ENCODE results near the gene DSE.

The DSE gene

DNA sequence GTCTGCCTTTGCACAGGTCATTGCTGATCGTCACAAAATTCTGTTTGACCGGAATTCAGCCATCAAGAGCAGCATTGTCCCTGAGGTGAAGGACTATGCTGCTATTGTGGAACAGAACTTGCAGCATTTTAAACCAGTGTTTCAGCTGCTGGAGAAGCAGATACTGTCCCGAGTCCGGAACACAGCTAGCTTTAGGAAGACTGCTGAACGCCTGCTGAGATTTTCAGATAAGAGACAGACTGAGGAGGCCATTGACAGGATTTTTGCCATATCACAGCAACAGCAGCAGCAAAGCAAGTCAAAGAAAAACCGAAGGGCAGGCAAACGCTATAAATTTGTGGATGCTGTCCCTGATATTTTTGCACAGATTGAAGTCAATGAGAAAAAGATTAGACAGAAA is 65.8 kb downstream of the DSE start:
- H3K27me3 Mint-ChIP-seq = peaks cover 3% of the 10 kb centered on the region
- no peak overlapping the region for H3K4me3 Mint-ChIP-seq
- no peak overlapping the region for H3K27ac Mint-ChIP-seq
- no peaks in the 10 kb centered on the region for H3K9me3 Mint-ChIP-seq
- no peaks in the 10 kb centered on the region for H3K4me1 Mint-ChIP-seq
- H3K36me3 Mint-ChIP-seq = no peaks in the 10 kb centered on the region

DNA sequence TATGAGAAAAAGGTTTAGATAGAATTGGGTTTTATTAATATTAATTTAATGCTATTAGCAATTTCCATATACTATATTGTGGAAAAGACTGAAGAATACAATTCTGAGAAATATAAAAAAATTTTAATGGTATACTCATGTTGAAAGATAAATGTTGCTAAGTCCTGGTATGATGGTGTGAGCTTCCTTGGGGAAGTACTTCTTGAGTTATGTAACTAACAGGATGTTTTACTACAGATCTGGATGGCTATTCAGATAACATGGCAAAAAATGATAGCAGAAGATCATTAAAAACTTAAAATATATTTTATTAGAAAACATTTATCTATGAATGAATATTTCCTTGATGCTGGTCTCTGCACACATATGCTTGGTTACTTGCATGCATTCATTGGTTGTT is 66.9 kb downstream of the DSE start:
- peaks cover 5% of the 10 kb centered on the region for H3K27me3 Mint-ChIP-seq
- H3K36me3 Mint-ChIP-seq = no peaks in the 10 kb centered on the region
- H3K4me3 Mint-ChIP-seq = no peak overlapping the region
- H3K9me3 Mint-ChIP-seq = no peaks in the 10 kb centered on the region
- H3K4me1 Mint-ChIP-seq = no peaks in the 10 kb centered on the region
- H3K27ac Mint-ChIP-seq = no peak overlapping the region

DNA sequence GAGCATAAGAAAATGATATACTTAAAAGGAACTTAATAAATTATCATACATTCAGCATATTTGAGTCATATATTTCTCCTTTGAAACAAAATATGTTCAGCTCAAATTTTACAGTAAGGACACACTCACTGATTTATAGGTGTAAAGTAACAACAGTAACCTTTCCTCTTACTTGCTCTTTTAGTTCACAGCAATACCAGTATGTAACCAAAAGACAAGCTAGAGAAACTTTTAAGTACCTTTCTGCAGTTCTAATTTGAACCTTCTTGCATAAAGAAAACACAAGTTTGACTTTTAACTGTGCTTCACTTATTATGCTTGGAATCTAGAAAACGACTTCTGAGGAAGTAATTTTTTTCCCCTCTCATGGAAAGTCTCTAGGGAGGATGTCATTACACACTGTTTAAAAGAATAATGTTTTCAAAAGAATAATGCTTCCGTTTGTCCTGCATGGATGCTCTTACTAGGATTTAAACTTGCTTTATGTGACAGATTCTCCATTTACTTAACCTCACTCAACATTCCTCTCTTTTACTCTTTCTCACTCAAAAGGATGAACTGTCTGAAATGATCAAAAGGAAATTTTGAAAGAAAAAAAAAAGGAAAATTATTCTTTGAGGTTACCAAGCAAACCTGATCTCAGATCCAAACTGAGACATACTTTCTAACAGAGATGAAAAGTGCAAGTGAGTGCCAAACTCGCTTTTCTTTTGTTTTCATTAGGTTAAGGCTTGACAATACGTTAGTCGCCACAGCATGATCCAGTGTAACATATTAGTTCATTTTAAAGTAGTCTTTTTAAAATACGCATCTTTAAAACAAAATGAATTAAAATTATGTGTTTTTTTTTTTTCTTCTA is 68.1 kb downstream of the DSE start:
- no peaks in the 10 kb centered on the region for H3K36me3 Mint-ChIP-seq
- no peaks in the 10 kb centered on the region for H3K4me1 Mint-ChIP-seq
- H3K4me3 Mint-ChIP-seq = no peak overlapping the region
- no peak overlapping the region for H3K27ac Mint-ChIP-seq
- peaks cover 5% of the 10 kb centered on the region for H3K27me3 Mint-ChIP-seq
- no peaks in the 10 kb centered on the region for H3K9me3 Mint-ChIP-seq

DNA sequence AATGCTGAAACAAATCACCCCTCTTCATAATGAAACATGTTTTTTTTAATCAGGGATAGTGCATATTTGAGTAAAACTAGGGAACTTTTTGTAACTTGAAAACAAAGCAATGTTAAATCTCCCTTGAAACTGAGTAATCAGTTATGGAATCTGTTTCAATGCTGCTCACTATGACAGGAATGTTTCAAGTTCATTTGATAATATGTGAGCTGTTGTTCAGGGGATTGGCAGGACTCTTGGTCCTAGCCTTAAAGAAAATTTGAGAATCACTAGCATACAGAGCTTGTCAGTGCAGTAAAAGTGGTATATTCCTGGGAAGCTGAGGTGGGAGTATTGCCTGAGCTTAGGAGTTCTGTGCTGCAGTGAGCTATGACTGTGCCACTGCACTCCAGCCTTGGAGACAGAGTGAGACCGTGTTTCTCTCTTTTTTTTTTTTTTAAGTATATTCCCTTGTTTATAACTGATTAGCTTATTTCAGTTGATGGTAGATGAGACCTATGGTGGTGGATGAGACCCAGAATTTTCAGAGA is 68.8 kb downstream of the DSE start:
- Mint-ChIP-seq H3K4me1 (no peaks in the 10 kb centered on the region), H3K27ac (no peak overlapping the region), H3K27me3 (peaks cover 5% of the 10 kb centered on the region), H3K4me3 (no peak overlapping the region), H3K9me3 (no peaks in the 10 kb centered on the region), H3K36me3 (no peaks in the 10 kb centered on the region)

DNA sequence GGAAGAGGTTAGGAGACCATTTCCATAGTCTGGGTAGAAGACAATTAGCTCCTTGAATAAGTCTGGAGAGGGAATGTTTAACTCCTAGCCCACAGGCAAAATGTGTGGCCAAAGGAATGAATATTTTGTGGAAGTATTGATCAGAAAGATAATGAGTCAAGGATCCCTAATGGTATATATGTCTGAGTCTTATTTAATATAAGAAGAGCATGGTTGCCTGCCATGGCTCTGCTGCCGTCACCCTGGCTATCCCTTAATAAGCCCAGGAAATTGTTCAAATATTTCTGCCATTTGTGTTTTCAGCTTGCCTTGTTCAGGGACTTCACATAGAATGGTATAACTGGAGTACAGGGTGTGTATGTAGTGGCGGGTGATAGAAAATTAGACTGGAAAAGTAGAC is 72.4 kb downstream of the DSE start:
- no peak overlapping the region for H3K4me3 Mint-ChIP-seq
- H3K27ac Mint-ChIP-seq = no peak overlapping the region
- H3K27me3 Mint-ChIP-seq = peaks cover 9% of the 10 kb centered on the region
- H3K36me3 Mint-ChIP-seq = no peaks in the 10 kb centered on the region
- no peaks in the 10 kb centered on the region for H3K4me1 Mint-ChIP-seq
- H3K9me3 Mint-ChIP-seq = no peaks in the 10 kb centered on the region

DNA sequence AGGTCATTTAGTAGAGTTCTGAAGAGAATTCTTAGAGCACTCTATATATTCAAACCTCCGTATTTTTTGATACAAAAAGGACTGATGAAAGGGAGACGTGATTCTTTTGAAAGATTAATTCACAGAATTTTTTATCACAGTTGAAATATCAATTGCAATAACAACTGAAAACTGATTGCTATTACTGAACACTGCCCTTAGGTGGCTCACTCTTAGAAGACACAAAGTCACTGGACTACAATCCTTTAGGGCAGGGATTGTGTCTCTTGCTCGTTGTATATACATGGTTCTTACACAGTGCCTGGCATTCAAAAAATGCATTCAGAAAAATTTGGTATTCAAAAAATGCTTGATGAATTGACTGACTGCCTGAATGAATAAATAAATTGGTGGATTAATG is 73.3 kb downstream of the DSE start:
- Mint-ChIP-seq H3K27ac (no peak overlapping the region), H3K9me3 (no peaks in the 10 kb centered on the region), H3K4me3 (no peak overlapping the region), H3K4me1 (no peaks in the 10 kb centered on the region), H3K36me3 (no peaks in the 10 kb centered on the region), H3K27me3 (peaks cover 10% of the 10 kb centered on the region)

DNA sequence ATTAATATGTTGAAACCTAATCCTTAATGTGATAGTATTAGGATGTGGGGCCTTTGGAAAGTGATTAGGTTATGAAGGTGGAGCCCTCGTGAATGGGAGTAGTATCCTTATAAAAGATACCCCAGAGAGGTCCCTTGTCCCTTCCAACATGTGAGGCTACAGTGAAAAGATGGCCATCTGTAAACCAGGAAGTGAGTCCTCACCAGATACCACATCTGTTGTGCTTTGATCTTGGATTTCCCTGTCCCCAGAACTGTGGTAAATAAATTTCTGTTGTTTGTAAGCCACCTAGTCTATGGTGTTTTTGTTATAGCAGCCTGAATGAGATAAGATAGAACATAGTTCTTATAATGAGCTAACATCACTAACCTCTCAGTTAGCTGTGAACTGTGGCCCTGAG is 73.8 kb downstream of the DSE start:
- Mint-ChIP-seq H3K36me3 (no peaks in the 10 kb centered on the region), H3K27me3 (peaks cover 10% of the 10 kb centered on the region), H3K27ac (no peak overlapping the region), H3K4me3 (no peak overlapping the region), H3K9me3 (no peaks in the 10 kb centered on the region), H3K4me1 (no peaks in the 10 kb centered on the region)

DNA sequence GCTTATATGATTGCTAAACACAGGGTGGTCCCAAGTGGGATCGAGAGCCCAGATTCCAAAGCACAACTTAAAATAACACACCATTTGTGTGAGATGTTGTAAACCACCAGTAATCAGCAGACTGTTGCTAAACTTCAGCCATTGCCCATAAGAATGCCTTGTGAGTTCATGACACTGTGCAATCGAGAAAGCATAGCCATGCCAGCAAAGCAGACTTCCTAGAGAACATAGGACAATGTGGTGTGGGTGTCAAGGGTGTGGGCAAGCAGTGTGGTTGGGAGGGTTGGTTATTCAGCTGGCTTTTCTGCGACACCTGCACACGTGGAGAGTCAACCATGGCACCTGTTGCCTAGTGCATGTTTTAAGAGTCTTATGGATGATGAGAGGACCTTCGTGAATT is 74.4 kb downstream of the DSE start:
- H3K36me3 Mint-ChIP-seq = no peaks in the 10 kb centered on the region
- H3K27me3 Mint-ChIP-seq = peaks cover 11% of the 10 kb centered on the region
- no peaks in the 10 kb centered on the region for H3K9me3 Mint-ChIP-seq
- no peak overlapping the region for H3K27ac Mint-ChIP-seq
- H3K4me3 Mint-ChIP-seq = no peak overlapping the region
- H3K4me1 Mint-ChIP-seq = no peaks in the 10 kb centered on the region

DNA sequence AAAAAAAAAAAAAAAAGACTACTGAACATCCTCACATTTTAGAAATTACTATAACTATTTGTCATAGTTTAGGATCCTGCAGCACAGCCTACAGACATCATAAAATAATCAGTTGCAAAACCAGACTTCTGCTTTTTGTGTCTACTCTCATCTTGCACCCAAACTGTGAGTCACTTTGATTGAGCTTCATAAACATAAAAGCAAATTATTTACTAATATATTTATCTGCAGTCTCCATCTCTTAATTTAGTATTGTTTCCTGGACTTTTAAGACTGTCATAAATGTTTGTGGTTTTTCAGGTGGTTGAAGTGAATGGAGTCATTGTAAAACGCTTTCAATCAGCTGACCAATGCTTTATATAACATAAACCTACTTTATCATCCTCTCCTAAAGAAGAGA is 75.7 kb downstream of the DSE start:
- Mint-ChIP-seq H3K27ac (no peak overlapping the region), H3K4me1 (no peaks in the 10 kb centered on the region), H3K9me3 (no peaks in the 10 kb centered on the region), H3K36me3 (no peaks in the 10 kb centered on the region), H3K4me3 (no peak overlapping the region), H3K27me3 (peaks cover 13% of the 10 kb centered on the region)

DNA sequence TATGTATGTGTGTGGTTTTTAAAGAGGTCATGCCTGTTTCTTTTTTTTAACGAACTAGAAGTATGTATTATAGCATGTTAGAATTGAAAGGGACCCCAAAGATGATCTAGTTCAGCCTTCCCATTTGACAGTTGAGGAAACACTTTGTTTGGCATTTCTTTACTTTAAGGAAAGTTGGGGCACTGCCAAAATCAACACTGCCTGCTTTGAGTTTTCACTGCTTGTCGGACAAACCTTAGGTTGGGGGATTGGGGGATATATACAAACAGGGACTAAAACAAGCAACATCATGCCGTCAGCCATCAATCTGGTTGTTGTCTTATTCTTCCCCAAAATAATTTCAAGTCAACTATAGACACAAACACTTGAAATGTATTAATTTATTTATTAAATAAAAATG is 76.3 kb downstream of the DSE start:
- no peak overlapping the region for H3K27ac Mint-ChIP-seq
- H3K27me3 Mint-ChIP-seq = peaks cover 11% of the 10 kb centered on the region

DNA sequence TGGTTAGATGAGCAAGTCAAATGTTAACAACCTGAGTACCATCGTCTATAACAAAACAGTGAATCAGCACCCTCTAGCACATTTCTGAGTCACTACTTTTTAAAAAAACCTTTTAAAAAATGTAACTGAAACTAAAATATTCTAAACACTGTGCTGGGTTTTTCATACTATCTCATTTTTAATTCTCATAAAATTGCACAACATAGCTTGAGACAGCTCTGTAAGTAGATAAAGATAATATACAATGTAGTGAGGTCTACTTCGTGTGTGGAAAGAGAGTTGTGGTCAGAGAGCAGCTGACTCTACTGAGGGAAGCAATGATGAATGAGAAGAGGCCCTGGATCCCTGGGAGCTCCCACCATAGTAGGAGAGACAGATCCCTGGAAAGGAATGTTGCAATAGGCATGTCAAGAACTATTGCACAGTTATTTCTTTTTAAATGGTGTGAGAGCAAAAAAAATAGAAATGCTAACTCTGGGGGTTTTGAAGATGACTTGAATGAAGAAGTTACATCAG is 76.8 kb downstream of the DSE start:
- Mint-ChIP-seq H3K9me3 (no peaks in the 10 kb centered on the region), H3K36me3 (no peaks in the 10 kb centered on the region), H3K27me3 (peaks cover 11% of the 10 kb centered on the region), H3K27ac (no peak overlapping the region), H3K4me1 (no peaks in the 10 kb centered on the region), H3K4me3 (no peak overlapping the region)

More for the DNA sequence above, 76.3 kb downstream of the DSE start:
- Mint-ChIP-seq H3K36me3 (no peaks in the 10 kb centered on the region), H3K4me3 (no peak overlapping the region), H3K9me3 (no peaks in the 10 kb centered on the region), H3K4me1 (no peaks in the 10 kb centered on the region)

DNA sequence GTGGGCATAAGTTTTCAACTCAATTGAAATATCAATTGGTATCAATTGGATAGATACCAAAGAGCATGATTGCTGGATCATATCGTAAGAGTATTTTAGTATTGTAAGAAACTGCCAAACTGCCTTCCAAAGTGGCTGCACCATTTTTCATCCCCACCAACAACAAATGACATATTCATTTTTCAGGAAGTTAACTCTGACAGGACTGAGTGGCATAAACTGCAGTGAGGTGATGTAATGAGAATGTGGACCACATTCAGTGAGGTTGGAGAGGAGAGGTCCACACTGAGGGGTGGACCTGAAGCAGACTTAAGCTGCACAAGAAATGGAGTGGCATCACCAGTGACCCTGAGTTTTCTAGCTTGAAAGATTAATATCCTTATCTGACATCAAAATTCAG is 78.8 kb downstream of the DSE start:
- no peaks in the 10 kb centered on the region for H3K36me3 Mint-ChIP-seq
- no peaks in the 10 kb centered on the region for H3K9me3 Mint-ChIP-seq
- H3K27ac Mint-ChIP-seq = no peak overlapping the region

DNA sequence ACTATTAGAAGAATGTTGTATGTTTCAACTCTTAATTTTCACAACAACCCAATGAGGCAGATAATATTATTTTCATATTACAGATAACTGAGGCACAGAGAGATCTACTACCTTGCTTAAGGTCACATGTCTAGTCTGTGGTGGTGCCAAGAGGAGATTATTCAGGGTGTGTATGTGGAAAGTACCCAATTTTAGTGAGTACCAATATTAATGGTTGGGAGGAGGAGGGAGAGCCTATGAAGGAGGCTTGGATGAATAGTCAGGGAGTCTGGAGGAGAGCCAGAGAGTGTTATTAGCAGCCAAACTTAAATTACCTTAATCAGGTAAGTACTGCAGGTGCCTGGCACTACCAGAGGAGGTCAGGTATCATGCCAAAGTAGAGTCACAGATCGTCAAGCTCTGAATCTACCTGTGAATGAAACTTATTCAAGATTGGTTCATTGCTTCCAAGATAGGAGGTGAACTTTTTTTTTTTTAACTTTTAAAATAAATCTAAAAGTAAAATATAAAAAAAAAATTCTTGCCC is 79.5 kb downstream of the DSE start:
- H3K4me1 Mint-ChIP-seq = no peaks in the 10 kb centered on the region
- no peaks in the 10 kb centered on the region for H3K9me3 Mint-ChIP-seq
- H3K4me3 Mint-ChIP-seq = no peak overlapping the region
- no peak overlapping the region for H3K27ac Mint-ChIP-seq
- no peaks in the 10 kb centered on the region for H3K36me3 Mint-ChIP-seq
- H3K27me3 Mint-ChIP-seq = peaks cover 10% of the 10 kb centered on the region

More for the DNA sequence above, 78.8 kb downstream of the DSE start:
- Mint-ChIP-seq H3K4me1 (no peaks in the 10 kb centered on the region), H3K4me3 (no peak overlapping the region), H3K27me3 (peaks cover 11% of the 10 kb centered on the region)

DNA sequence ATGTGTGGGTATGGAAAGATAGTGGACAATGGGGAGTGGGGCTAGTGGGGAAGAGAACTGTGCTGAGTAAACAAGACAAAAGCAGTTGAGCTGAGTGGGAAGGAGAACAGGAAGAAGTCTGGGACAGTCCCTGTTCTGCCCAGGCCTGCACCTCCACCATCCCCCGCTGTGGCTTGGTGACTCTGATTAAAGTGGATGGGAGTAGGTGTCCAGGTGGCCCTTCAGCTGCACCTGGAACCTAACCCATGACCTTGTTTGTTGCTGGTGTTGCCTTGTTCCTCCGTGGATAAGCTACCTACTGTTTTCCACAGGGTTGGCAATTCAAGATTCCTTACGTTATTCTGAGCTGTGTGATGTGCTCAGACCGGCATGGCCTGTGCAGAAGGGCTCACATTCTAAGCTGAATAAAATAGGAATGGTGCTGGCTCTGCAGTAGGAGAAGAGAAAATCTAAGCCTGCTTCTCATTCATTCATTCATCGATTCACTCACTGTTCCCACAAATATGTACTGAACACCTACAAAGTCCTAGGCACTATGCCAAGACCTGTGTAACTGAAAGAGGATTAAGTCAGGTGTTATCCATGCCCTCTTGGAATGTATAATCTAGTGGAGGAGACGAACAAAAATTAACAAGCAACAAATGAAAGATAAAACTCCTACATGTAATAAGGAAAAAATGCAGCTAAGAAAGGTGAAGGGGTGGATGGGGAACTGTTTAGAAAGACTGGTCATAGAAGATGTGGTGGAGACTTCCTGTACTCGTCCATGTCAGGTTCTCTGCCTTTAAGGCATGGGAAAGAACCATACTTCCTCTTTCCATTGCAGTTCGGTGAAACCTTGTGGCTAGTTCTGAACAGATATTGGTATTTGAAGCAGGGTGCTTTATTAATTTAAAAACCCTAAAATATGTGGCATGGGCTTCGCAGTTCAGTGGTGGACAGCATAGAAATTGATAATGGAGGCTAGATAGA is 80.3 kb downstream of the DSE start:
- Mint-ChIP-seq H3K9me3 (no peaks in the 10 kb centered on the region), H3K4me1 (no peaks in the 10 kb centered on the region), H3K27me3 (peaks cover 10% of the 10 kb centered on the region), H3K27ac (no peak overlapping the region), H3K36me3 (no peaks in the 10 kb centered on the region), H3K4me3 (no peak overlapping the region)

DNA sequence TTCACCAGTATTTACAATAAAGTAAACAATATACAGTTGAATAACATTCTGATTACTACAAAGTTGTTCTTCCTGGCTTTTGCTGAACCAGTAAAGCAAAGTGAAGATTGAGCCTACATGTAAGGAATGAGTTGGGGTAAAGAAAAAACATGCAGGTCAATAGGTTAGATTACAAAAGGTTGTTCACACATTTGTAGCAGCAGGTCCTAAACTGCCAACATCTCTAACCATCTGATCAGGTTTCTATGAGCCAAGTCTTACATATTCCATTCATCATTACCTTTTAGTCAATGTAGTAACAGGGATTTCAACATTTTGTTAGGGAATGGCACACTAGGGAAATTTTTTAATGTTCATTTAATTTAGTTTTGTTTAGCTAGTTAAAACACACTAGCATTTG is 81.2 kb downstream of the DSE start:
- no peaks in the 10 kb centered on the region for H3K9me3 Mint-ChIP-seq
- peaks cover 10% of the 10 kb centered on the region for H3K27me3 Mint-ChIP-seq
- H3K4me3 Mint-ChIP-seq = no peak overlapping the region
- H3K36me3 Mint-ChIP-seq = no peaks in the 10 kb centered on the region
- H3K27ac Mint-ChIP-seq = no peak overlapping the region
- H3K4me1 Mint-ChIP-seq = no peaks in the 10 kb centered on the region

All from activated naive CD4-positive, alpha-beta T cell treated with anti-CD3 and anti-CD28 coated beads, Interleukin-2, amount 50 U/mL, for 24 hours (primary cell).